VCaP (cell line): ENCODE data around the gene EPHA10.

ENCODE experiments used
- H3K27ac ChIP-seq: fragments of 450-650 bp; 2 replicates; pipeline ENCODE4 v1.5.1; 2017
- CTCF ChIP-seq: fragments of 450-650 bp; conservative IDR thresholded peaks from 2 replicates; pipeline ENCODE4 v1.5.1; 2017; ENCODE audit warnings: mild to moderate bottlenecking, moderate library complexity

Gene EPHA10

GRCh38 chr1:37701051-37701450 lies 63.9 kb downstream of the EPHA10 start:
- H3K27ac ChIP-seq: no peak overlapping the region
- no peak for TF ChIP-seq CTCF

DNA sequence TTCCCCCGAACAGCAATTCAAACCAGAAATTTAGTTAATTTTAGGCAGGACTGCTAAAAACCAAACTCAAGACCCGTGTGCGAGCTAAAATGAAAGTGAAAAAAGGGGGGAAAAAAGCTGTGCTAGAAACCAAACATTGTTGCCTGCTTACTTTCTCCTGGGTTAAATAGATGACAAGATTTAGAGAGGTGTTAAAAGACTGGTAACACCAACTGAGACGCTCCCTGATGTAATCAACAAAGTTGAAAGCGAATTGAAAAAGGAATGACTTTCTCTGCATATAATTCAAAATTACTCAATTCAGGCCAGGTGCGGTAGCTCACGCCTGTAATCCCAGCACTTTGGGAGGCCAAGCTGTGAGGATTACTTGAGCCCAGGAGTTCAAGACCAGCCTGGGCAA lies 65.8 kb downstream of the EPHA10 start:
- no peak for TF ChIP-seq CTCF

GRCh38 chr1:37697737-37698136 lies 67.2 kb downstream of the EPHA10 start:
- H3K27ac ChIP-seq: no peak overlapping the region
- TF ChIP-seq CTCF: no peak

More for the DNA sequence above, 65.8 kb downstream of the EPHA10 start:
- no peak overlapping the region for H3K27ac ChIP-seq

DNA sequence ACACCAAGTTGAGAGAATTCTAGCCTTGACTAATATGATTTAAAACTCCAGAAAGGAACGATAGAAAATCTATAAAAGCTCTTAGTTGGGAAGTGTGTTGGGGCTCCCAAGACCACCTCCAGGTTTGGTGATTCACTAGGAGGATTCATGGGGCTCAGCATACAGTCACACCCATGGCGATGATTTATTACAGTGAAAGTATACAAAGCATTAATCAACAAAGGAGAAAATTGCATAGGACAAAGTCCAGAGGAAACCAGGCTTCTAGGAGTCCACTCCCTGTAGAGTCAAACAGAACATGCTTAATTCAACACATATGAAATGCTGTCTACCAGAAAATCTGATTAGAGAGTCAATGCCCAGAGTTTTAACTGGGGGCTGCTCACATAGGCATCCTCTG lies 67.8 kb downstream of the EPHA10 start:
- TF ChIP-seq CTCF: no peak
- no peak overlapping the region for H3K27ac ChIP-seq

DNA sequence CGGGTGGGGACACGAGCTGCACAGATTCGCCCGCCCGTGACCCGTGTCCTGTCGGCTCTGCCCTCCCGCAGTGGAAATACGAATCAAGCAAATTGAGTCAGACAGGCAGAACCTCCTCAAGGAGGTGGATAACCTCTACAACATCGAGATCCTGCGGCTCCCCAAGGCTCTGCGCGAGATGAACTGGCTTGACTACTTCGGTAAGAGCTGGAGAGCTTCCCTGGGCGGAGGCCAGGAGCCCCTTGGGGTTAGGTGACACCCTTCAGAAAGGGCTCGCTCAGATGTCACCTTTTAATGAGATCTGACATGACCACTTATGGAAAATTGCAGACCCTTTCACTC lies 72.1 kb downstream of the EPHA10 start:
- H3K27ac ChIP-seq: peak overlapping the region; percentile 79; the same call in 1 of the 2 replicates
- TF ChIP-seq CTCF: no peak

GRCh38 chr1:37692078-37692833 lies 72.7 kb downstream of the EPHA10 start, which contains the start of gene CDCA8:
Gene CDCA8, plus strand, starts transcription at chr1:37692516. Its CDS starts 175 bp downstream, at chr1:37692691.
- TF ChIP-seq CTCF: peak; percentile 67
- H3K27ac ChIP-seq: peak within 1 kb of the TSS; percentile 79

DNA sequence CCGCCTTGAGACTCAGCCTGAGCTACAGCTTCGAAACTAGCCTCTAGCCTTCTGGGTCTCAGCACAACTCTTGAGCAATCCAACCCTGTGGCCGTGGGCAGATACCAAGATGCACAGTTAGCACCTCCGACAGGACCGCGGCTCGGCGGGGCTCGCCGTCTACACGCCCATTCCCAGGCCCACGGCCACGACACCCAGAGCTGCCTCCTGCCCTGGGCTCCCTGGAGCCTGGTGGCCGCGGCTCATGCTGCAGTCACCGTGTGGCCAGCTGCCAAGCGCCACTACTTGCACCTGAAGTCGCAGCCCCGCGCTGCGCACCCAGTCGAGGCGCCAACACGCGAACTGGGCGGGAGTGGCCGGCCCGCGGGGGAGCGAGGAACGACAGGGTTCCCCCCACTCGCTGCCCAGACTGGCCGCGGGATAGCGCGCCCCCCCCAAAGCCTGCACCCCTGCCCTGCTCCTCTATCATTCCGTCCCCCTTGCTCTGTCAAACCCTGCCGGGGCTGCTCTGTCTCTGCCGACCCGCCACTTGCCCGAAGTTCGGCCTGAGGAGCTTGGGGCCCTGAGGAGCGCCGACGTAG lies 73.3 kb downstream of the EPHA10 start:
- TF ChIP-seq CTCF: no peak
- peak overlapping the region; percentile 79 for H3K27ac ChIP-seq
